ENCODE results near the gene IDH1. TPM values are rescaled to one million over a fixed set of nuclear protein-coding genes. Genes with fewer than 3 reads are reported as not detected.

IDH1 gene
- 10 to 100 TPM; 21.3 to 65.1 (median 31.7) TPM for total RNA-seq

DNA sequence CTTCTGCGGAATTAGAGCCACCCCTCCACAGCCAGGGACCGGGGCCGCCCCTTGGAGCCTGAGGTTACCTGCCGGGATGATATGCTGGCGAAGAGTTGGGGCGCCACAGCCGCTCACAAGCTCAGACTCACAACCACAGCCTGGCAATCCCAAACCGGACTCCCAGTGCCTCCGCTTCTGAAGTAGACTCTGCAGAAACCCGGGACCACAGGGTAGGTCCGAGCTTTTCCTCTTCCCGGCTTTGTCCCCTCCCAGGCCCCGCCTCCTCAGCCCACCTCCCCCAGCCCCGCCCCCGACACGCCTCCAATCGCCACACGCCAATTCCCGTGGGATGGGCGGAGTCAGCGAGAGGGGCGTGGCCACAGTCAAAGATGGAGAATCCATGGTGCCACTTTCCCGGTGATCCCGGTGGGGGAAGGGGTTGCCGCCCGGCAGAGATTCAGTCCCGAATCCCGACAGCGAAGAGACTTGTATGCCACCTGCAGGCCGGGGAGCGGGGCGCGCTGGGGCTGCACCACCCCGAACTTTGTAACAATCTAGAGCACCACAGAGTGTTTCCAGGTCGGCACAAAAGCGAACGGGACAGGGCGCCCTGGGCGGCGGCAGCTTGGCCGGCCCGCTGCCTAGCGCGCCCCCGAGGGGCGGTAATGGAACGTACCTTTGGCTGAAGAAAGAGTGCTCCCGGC lies at the start of gene IDH1:
Gene IDH1 (minus strand): TSS at position 201 of the 686 bp plus-strand sequence. CDS start 3,520 bp downstream, outside the sequence.
- Histone ChIP-seq H3K27me3 (no peaks in the 10 kb centered on the region), H3K27ac (peak within 1 kb of the TSS; percentile 29 to 87 (median 82)), H3K4me1 (peaks cover 0 to 40% (median 9%) of the 10 kb centered on the region in 3 donors), H3K4me3 (peak within 1 kb of the TSS; percentile 65 to 81), H3K36me3 (peaks cover 3 to 21% of the 10 kb centered on the region in 2 donors), H3K9me3 (no peaks in the 10 kb centered on the region)
- TF ChIP-seq, protein P1, sequence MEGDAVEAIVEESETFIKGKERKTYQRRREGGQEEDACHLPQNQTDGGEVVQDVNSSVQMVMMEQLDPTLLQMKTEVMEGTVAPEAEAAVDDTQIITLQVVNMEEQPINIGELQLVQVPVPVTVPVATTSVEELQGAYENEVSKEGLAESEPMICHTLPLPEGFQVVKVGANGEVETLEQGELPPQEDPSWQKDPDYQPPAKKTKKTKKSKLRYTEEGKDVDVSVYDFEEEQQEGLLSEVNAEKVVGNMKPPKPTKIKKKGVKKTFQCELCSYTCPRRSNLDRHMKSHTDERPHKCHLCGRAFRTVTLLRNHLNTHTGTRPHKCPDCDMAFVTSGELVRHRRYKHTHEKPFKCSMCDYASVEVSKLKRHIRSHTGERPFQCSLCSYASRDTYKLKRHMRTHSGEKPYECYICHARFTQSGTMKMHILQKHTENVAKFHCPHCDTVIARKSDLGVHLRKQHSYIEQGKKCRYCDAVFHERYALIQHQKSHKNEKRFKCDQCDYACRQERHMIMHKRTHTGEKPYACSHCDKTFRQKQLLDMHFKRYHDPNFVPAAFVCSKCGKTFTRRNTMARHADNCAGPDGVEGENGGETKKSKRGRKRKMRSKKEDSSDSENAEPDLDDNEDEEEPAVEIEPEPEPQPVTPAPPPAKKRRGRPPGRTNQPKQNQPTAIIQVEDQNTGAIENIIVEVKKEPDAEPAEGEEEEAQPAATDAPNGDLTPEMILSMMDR (IDR thresholded peaks at IDR 0.05): peak in 3 of 4 experiments; percentile 18 to 57 (median 48)
- no peak for TF ChIP-seq EP300 (IDR thresholded peaks at IDR 0.05)
- peak; percentile 12 for TF ChIP-seq POLR2AphosphoS5 (IDR thresholded peaks at IDR 0.05)
- TF ChIP-seq POLR2A (IDR thresholded peaks at IDR 0.05): peak in 1 of 2 donors; percentile 31
- 1 to 2% methylated on average over 11 to 17 of the region's 48 CpGs for WGBS, 2 donors (ENCODE audit: low coverage in 1 of 2)
- ATAC-seq: peak; percentile 89

DNA sequence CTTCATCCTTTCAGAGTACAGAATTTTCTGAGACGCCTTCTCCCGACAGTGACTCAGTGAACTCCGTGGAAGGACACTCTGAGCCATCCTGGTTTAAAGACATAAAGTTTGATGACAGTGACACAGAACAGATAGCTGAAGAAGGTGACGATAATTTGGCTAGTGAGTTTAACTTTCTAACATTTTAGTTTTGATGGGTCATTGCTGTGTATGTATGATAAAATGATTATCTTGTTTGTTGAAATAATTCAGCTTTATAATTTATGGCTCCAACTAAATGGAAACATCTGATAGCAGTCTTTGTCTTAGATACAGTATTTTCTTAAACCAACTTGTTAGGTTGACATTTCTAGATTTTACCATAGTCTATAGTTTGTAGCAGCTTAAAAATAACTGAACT lies 49.3 kb upstream of the IDH1 start:
- Histone ChIP-seq H3K27me3 (no peaks in the 10 kb centered on the region), H3K9me3 (no peaks in the 10 kb centered on the region), H3K4me1 (peaks cover 0 to 3% (median 0%) of the 10 kb centered on the region in 3 donors), H3K27ac (no peak overlapping the region), H3K4me3 (no peak overlapping the region), H3K36me3 (peaks cover 8 to 78% of the 10 kb centered on the region in 2 donors)
- ATAC-seq: no peak
- TF ChIP-seq POLR2A (IDR thresholded peaks at IDR 0.05) (no peak), POLR2AphosphoS5 (IDR thresholded peaks at IDR 0.05) (no peak), EP300 (IDR thresholded peaks at IDR 0.05) (no peak)
- TF ChIP-seq, protein P1 (IDR thresholded peaks at IDR 0.05): no peak
- 78 to 90% methylated on average over 4 of the region's 4 CpGs for WGBS, 2 donors (ENCODE audit: low coverage in 1 of 2)

DNA sequence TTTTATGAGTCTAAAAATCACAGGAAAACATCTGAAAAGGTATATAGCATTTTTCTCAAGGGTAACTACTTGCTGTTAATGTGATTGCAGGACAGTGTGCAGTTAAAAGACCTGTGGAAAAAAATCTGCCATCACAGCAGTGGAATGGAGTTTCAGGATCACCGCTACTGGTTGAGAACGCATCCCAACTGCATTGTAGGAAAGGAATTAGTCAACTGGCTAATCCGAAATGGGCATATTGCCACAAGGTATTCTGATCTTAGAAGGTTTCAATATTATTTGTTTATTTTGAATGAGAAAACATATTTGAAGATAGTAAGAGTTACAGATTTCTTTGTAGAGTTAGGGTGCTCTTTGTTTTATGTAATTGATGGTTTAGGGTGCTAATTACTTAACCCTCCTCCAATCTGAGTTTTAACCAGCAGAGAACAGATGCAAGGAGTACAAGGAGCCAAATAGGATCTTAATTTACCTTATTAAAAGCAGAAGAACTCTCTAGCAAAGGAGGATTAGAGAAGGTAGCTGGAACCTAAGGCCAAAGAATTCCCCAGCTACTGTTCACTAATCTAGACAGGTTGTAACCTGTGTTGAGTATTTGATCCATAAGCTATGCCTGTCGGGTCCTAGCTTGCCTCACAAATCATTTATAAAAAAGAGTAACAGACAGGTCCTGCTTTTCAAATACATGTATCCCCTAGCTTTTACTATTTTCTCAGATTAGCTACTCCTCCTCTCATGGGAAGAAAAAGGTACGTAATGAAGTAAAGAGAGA lies 46.2 kb upstream of the IDH1 start:
- H3K9me3 ChIP-seq: no peaks in the 10 kb centered on the region
- H3K27ac ChIP-seq: no peak overlapping the region
- ATAC-seq: no peak
- H3K36me3 ChIP-seq: peaks cover 10 to 82% of the 10 kb centered on the region in 2 donors
- peaks cover 0 to 15% (median 0%) of the 10 kb centered on the region in 3 donors for H3K4me1 ChIP-seq
- 90 to 91% methylated on average over 5 of the region's 5 CpGs for WGBS, 2 donors (ENCODE audit: low coverage in 1 of 2)
- H3K27me3 ChIP-seq: no peaks in the 10 kb centered on the region
- no peak for TF ChIP-seq POLR2A (IDR thresholded peaks at IDR 0.05)
- TF ChIP-seq POLR2AphosphoS5 (IDR thresholded peaks at IDR 0.05): no peak
- TF ChIP-seq EP300 (IDR thresholded peaks at IDR 0.05): no peak
- TF ChIP-seq, protein P1 (IDR thresholded peaks at IDR 0.05): no peak
- H3K4me3 ChIP-seq: no peak overlapping the region

DNA sequence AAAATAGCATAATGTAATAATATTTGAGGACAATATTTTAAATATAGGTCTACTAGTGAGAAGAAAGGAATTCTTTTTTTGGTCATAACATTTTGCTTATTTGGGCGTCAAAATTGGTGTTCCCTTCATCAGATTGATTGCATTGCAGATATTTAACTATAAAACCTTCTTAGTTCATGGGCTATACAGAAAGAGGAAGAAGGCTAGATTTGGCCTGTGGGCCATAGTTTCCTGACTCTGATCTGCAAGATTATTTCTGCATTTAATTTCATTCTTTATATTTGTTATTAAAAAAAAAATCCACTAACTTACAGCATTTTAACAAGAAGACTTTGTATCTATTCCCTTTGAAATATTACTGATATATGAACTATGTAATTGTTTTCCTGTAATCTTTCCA lies 43.1 kb upstream of the IDH1 start:
- no peak overlapping the region for H3K4me3 ChIP-seq
- H3K4me1 ChIP-seq: peaks cover 0 to 31% (median 0%) of the 10 kb centered on the region in 3 donors
- H3K9me3 ChIP-seq: no peaks in the 10 kb centered on the region
- peaks cover 6 to 76% of the 10 kb centered on the region in 2 donors for H3K36me3 ChIP-seq
- WGBS, 2 donors (ENCODE audit: low coverage in 1 of 2): 85 to 93% methylated on average over 1 of the region's 1 CpG
- H3K27me3 ChIP-seq: no peaks in the 10 kb centered on the region
- TF ChIP-seq, protein P1 (IDR thresholded peaks at IDR 0.05): no peak
- no peak for TF ChIP-seq POLR2A (IDR thresholded peaks at IDR 0.05)
- no peak for TF ChIP-seq EP300 (IDR thresholded peaks at IDR 0.05)
- TF ChIP-seq POLR2AphosphoS5 (IDR thresholded peaks at IDR 0.05): no peak
- ATAC-seq: no peak
- no peak overlapping the region for H3K27ac ChIP-seq

Measured in gastroesophageal sphincter (tissue), 4 donors.